Left ventricle myocardium inferior (tissue), 1 donor: ENCODE data around the gene LRRC10. TPM values are rescaled to one million over a fixed set of nuclear protein-coding genes. Genes with fewer than 3 reads are reported as not detected.

ENCODE experiments used
- DNase-seq: peaks from one replicate; pipeline ENCODE4 v3.0.0-alpha.2; 2020
- H3K27ac ChIP-seq: fragments of 200-600 bp; replicated peaks from 2 replicates; pipeline ENCODE4 v1.8.0; 2021
- H3K27me3 ChIP-seq: fragments of 200-600 bp; 2 replicates; pipeline ENCODE4 v1.8.0; 2021; ENCODE audit warnings: low read depth
- H3K36me3 ChIP-seq: fragments of 200-600 bp; 2 replicates; pipeline ENCODE4 v1.8.0; 2021
- H3K4me1 ChIP-seq: fragments of 200-600 bp; 2 replicates; pipeline ENCODE4 v1.8.0; 2021
- H3K4me3 ChIP-seq: fragments of 200-600 bp; 2 replicates; pipeline ENCODE4 v1.8.0; 2021; ENCODE audit warnings: mild to moderate bottlenecking, moderate library complexity
- H3K9me3 ChIP-seq: fragments of 200-600 bp; replicated peaks from 2 replicates; pipeline ENCODE4 v1.8.0; 2021
- intact Hi-C: fragments of 100-400 bp; cut with micrococcal nuclease; formaldehyde crosslinking; loops from one replicate; pipeline ENCODE4 v1.11.0; 2022
- total RNA-seq: library from RNA; stranded (reverse); fragmentation: NEBNext Ultra II Directional; extraction: Animal tissue kit (Norgen Biotek cat#: 25700); gene quantifications from one replicate; pipeline ENCODE4 v1.2.1, GENCODE V29; 2021
- TF ChIP-seq, protein P1 (sequence below): fragments of 200-600 bp; IDR thresholded peaks from 2 replicates; pipeline ENCODE4 v1.8.0; 2021; ENCODE audit warnings: antibody characterized with exemption, mild to moderate bottlenecking, borderline replicate concordance
- donor health status: DM: no; HTN: yes; CAD: no; lungs with severe emphysema.

LRRC10 gene
- total RNA-seq, 1 donor from 2014 or later, result 43.8 TPM

DNA sequence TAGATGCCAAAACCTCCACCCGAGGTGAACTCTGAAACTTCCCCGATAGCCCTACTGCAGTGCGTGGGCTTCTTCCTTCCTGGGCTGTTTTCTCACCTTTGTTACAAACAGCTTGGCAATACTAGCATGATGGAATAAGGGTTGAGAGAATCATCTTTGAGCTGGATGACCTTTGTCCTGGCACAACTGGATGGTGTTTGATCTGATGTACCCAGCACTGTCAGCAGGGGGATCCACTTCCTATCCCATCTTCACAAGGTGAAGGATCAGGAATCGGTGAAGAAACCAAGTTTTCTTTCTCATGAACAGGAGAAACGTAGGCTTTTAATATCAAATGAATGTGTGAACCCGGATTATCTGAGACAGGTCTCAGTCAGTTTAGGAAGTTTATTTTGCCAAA, 19.5 kb upstream of the LRRC10 start:
- no peaks in the 10 kb centered on the region for H3K36me3 ChIP-seq
- intact Hi-C loops, result no loop called here
- H3K9me3 ChIP-seq, result no peaks in the 10 kb centered on the region
- no peak overlapping the region for H3K4me3 ChIP-seq
- H3K4me1 ChIP-seq, result no peaks in the 10 kb centered on the region
- no peak for DNase-seq
- TF ChIP-seq, protein P1, sequence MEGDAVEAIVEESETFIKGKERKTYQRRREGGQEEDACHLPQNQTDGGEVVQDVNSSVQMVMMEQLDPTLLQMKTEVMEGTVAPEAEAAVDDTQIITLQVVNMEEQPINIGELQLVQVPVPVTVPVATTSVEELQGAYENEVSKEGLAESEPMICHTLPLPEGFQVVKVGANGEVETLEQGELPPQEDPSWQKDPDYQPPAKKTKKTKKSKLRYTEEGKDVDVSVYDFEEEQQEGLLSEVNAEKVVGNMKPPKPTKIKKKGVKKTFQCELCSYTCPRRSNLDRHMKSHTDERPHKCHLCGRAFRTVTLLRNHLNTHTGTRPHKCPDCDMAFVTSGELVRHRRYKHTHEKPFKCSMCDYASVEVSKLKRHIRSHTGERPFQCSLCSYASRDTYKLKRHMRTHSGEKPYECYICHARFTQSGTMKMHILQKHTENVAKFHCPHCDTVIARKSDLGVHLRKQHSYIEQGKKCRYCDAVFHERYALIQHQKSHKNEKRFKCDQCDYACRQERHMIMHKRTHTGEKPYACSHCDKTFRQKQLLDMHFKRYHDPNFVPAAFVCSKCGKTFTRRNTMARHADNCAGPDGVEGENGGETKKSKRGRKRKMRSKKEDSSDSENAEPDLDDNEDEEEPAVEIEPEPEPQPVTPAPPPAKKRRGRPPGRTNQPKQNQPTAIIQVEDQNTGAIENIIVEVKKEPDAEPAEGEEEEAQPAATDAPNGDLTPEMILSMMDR, result no peak
- no peaks in the 10 kb centered on the region for H3K27me3 ChIP-seq
- H3K27ac ChIP-seq, result no peak overlapping the region

DNA sequence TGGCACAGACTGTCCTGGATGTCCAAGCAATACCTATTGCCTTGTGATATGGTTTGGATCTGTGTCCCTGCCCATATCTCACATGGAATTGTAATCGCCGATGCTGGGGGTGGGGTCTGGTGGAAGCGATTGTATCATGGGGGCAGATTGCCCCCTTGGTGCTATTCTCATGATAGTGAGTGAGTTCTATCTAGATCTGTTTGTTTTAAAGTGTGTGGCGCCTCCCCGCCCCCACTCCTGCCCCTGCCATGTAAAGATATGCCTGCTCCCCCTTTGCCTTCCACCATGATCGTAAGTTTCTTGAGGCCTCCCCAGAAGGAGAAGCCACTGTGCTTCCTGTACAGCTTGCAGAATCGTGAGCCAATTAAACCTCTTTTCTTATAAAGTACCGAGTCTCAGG, 16.8 kb upstream of the LRRC10 start:
- intact Hi-C loops, result no loop called here
- Histone ChIP-seq H3K27me3 (no peaks in the 10 kb centered on the region), H3K36me3 (no peaks in the 10 kb centered on the region), H3K27ac (no peak overlapping the region), H3K4me1 (peaks cover 12% of the 10 kb centered on the region), H3K9me3 (no peaks in the 10 kb centered on the region), H3K4me3 (no peak overlapping the region)
- no peak for DNase-seq
- TF ChIP-seq, protein P1, result no peak

DNA sequence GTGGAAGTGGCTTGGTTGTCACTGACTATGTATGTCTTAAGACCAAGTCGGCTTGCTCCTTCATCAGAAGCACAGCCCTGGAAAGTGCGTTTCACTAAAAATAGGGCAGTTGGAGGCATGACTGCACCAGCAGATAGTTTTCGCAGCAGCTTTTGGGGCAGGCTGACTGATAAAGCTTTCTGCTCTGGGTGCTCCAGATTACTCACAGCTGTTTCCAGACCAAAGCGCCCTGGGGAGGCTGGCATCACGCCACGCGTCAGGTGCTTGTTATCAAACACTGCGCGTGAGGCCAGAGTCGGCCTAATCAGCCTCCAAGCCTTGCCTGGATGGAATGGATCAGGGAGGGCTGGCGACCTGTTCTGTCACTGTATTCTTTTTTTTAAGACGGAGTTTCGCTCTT, 13.3 kb upstream of the LRRC10 start:
- Histone ChIP-seq H3K27me3 (no peaks in the 10 kb centered on the region), H3K9me3 (no peaks in the 10 kb centered on the region), H3K4me1 (peaks cover 26% of the 10 kb centered on the region), H3K27ac (peak overlapping the region; percentile 79), H3K36me3 (no peaks in the 10 kb centered on the region), H3K4me3 (peak overlapping the region; percentile 29)
- intact Hi-C loops, result no loop called here
- TF ChIP-seq, protein P1, result no peak
- DNase-seq, result peak; percentile 83

DNA sequence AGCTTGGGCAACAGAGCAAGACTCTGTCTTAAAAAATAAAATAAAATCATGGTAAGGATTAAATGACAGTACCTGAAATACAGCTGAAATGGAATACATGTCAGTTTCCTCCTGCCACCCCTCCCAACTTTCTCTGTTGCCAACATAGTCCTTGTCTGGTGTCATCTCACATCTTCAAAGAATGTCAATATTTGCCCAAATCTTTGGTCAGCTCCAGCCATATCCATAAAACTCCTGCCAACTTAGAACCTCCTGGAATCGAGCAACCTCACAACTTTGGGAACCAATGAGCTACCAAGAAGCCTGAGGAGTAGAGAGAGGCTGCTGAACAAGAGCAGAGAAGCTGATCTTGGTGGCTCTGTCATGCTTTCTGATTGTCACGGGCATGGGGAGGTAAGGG, 10.8 kb upstream of the LRRC10 start:
- Histone ChIP-seq H3K4me1 (peaks cover 26% of the 10 kb centered on the region), H3K27me3 (no peaks in the 10 kb centered on the region), H3K36me3 (no peaks in the 10 kb centered on the region), H3K9me3 (no peaks in the 10 kb centered on the region), H3K27ac (no peak overlapping the region), H3K4me3 (no peak overlapping the region)
- intact Hi-C loops, result no loop called here
- TF ChIP-seq, protein P1, result no peak
- no peak for DNase-seq

DNA sequence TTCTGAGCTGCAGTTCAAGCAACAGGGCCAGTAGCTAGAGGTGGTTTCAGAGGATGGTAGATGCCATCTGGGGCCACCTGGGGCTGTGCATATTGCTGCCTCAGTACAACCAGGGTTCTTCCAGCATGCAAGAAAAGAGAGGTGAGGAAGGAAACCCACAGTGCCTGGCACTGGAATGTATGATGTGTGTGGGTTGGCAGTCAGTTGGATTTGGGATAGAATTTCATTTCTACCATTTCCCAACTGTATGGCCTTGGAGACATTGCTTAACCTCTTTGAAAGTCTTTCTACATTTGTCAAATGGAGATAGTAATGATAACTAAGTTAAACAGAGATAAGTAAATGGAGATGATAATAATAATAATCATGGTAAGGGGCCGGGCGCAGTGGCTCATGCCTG, 10.2 kb upstream of the LRRC10 start:
- intact Hi-C loops, result no loop called here
- no peaks in the 10 kb centered on the region for H3K9me3 ChIP-seq

More for the DNA sequence above, 10.2 kb upstream of the LRRC10 start:
- Histone ChIP-seq H3K4me3 (no peak overlapping the region), H3K27me3 (no peaks in the 10 kb centered on the region), H3K4me1 (peaks cover 26% of the 10 kb centered on the region), H3K27ac (no peak overlapping the region), H3K36me3 (no peaks in the 10 kb centered on the region)
- no peak for DNase-seq
- TF ChIP-seq, protein P1, result no peak
